ENCODE measurements around the gene LSM4. TPM values are rescaled to one million over a fixed set of nuclear protein-coding genes. Genes with fewer than 3 reads are reported as not detected.

The LSM4 gene
- total RNA-seq, 4 donors from 2014 or later: 122 to 294 (median 193) TPM

- H3K4me3 ChIP-seq: no peak overlapping the region
- no peak for DNase-seq
- no peak for ATAC-seq
- peaks cover 0 to 7% of the 10 kb centered on the region in 2 donors for H3K36me3 ChIP-seq
- no peaks in the 10 kb centered on the region for H3K27me3 ChIP-seq
- no peak for TF ChIP-seq POLR2A (IDR thresholded peaks at IDR 0.05)
- TF ChIP-seq CTCF (IDR thresholded peaks at IDR 0.05 in 4 of 5, conservative IDR thresholded peaks at IDR 0.05 in 1 of 5): no peak
- intact Hi-C loops (cut with DNase I; ENCODE audit: low total_unique reads): no loop called here
- no peaks in the 10 kb centered on the region for H3K9me3 ChIP-seq
- in situ Hi-C loops (cut with MboI; ENCODE audit: low sequenced_read_pairs in 4 of 4): loop anchor here in 1 of 4 donors (10.0 kb wide), 1 partner anchor 57 kb away; no protein-coding TSS in a partner anchor
- H3K27ac ChIP-seq: no peak overlapping the region
- no peaks in the 10 kb centered on the region for H3K4me1 ChIP-seq
These were observed 25.3 kb upstream of the LSM4 start for GRCh38 chr19:18348171-18348570.

GRCh38 chr19:18346091-18346490 is 23.2 kb upstream of the LSM4 start:
- H3K4me3 ChIP-seq: no peak overlapping the region
- no peak overlapping the region for H3K27ac ChIP-seq
- intact Hi-C loops (cut with DNase I; ENCODE audit: low total_unique reads): no loop called here
- ATAC-seq (no peak), DNase-seq (no peak)
- in situ Hi-C loops (cut with MboI; ENCODE audit: low sequenced_read_pairs in 4 of 4): loop anchor here in 1 of 4 donors (10.0 kb wide), 1 partner anchor 59 kb away; no protein-coding TSS in a partner anchor
- TF ChIP-seq CTCF (IDR thresholded peaks at IDR 0.05 in 4 of 5, conservative IDR thresholded peaks at IDR 0.05 in 1 of 5) (no peak), POLR2A (IDR thresholded peaks at IDR 0.05) (no peak)
- H3K4me1 ChIP-seq: peaks cover 0 to 3% of the 10 kb centered on the region in 2 donors
- H3K9me3 ChIP-seq: no peaks in the 10 kb centered on the region
- H3K27me3 ChIP-seq: no peaks in the 10 kb centered on the region
- H3K36me3 ChIP-seq: peaks cover 0 to 7% of the 10 kb centered on the region in 2 donors

- no peak overlapping the region for H3K4me3 ChIP-seq
- H3K27me3 ChIP-seq: no peaks in the 10 kb centered on the region
- no peak for DNase-seq
- intact Hi-C loops (cut with DNase I; ENCODE audit: low total_unique reads) (no loop called here), in situ Hi-C loops (cut with MboI; ENCODE audit: low sequenced_read_pairs in 4 of 4) (loop anchor here in 1 of 4 donors (10.0 kb wide), 1 partner anchor 60 kb away; no protein-coding TSS in a partner anchor)
- peaks cover 0 to 7% of the 10 kb centered on the region in 2 donors for H3K36me3 ChIP-seq
- no peak overlapping the region for H3K27ac ChIP-seq
- peaks cover 0 to 5% of the 10 kb centered on the region in 2 donors for H3K4me1 ChIP-seq
- no peaks in the 10 kb centered on the region for H3K9me3 ChIP-seq
- no peak for TF ChIP-seq POLR2A (IDR thresholded peaks at IDR 0.05)
- TF ChIP-seq CTCF (IDR thresholded peaks at IDR 0.05 in 4 of 5, conservative IDR thresholded peaks at IDR 0.05 in 1 of 5): no peak
- ATAC-seq: no peak
These were observed 22.4 kb upstream of the LSM4 start for GRCh38 chr19:18345296-18345695.

GRCh38 chr19:18344582-18344950 is 21.7 kb upstream of the LSM4 start:
- intact Hi-C loops (cut with DNase I; ENCODE audit: low total_unique reads): no loop called here
- Histone ChIP-seq H3K9me3 (no peaks in the 10 kb centered on the region), H3K4me1 (peaks cover 0 to 5% of the 10 kb centered on the region in 2 donors), H3K4me3 (no peak overlapping the region), H3K27ac (peak overlapping the region in 1 of 4 donors; percentile 13), H3K36me3 (peaks cover 0 to 7% of the 10 kb centered on the region in 2 donors), H3K27me3 (no peaks in the 10 kb centered on the region)
- TF ChIP-seq POLR2A (IDR thresholded peaks at IDR 0.05): no peak
- TF ChIP-seq CTCF (IDR thresholded peaks at IDR 0.05 in 4 of 5, conservative IDR thresholded peaks at IDR 0.05 in 1 of 5): no peak
- ATAC-seq (no peak), DNase-seq (no peak)
- in situ Hi-C loops (cut with MboI; ENCODE audit: low sequenced_read_pairs in 4 of 4): loop anchor here in 1 of 4 donors (10.0 kb wide), 1 partner anchor 60 kb away; no protein-coding TSS in a partner anchor

All from gastrocnemius medialis (tissue), 4 donors.